ENCODE results near the gene PGLYRP2.

The PGLYRP2 gene

GRCh38 chr19:15438577-15438976 is 40.7 kb downstream of the PGLYRP2 start:
- H3K4me3 ChIP-seq (ENCODE audit: low read length), result no peak overlapping the region
- DNase-seq (ENCODE audit: low read depth), result no peak
- TF ChIP-seq CTCF (IDR thresholded peaks at IDR 0.05; ENCODE audit: insufficient read depth, low read depth, low read length, missing control alignments), result no peak

- H3K4me3 ChIP-seq (ENCODE audit: low read length), result no peak overlapping the region
- DNase-seq (ENCODE audit: low read depth), result no peak
- TF ChIP-seq CTCF (IDR thresholded peaks at IDR 0.05; ENCODE audit: insufficient read depth, low read depth, low read length, missing control alignments), result no peak
These were observed 41.2 kb downstream of the PGLYRP2 start for GRCh38 chr19:15438124-15438496.

GRCh38 chr19:15437355-15438123 is 41.8 kb downstream of the PGLYRP2 start:
- no peak for DNase-seq (ENCODE audit: low read depth)
- TF ChIP-seq CTCF (IDR thresholded peaks at IDR 0.05; ENCODE audit: insufficient read depth, low read depth, low read length, missing control alignments), result no peak
- H3K4me3 ChIP-seq (ENCODE audit: low read length), result no peak overlapping the region

GRCh38 chr19:15436826-15437110 is 42.5 kb downstream of the PGLYRP2 start:
- TF ChIP-seq CTCF (IDR thresholded peaks at IDR 0.05; ENCODE audit: insufficient read depth, low read depth, low read length, missing control alignments), result no peak

GRCh38 chr19:15436012-15436825 is 43.1 kb downstream of the PGLYRP2 start:
- H3K4me3 ChIP-seq (ENCODE audit: low read length), result no peak overlapping the region
- no peak for TF ChIP-seq CTCF (IDR thresholded peaks at IDR 0.05; ENCODE audit: insufficient read depth, low read depth, low read length, missing control alignments)
- no peak for DNase-seq (ENCODE audit: low read depth)

More at GRCh38 chr19:15436826-15437110, 42.5 kb downstream of the PGLYRP2 start:
- DNase-seq (ENCODE audit: low read depth), result no peak
- H3K4me3 ChIP-seq (ENCODE audit: low read length), result no peak overlapping the region

- H3K4me3 ChIP-seq (ENCODE audit: low read length), result peak overlapping the region; percentile 74
- no peak for TF ChIP-seq CTCF (IDR thresholded peaks at IDR 0.05; ENCODE audit: insufficient read depth, low read depth, low read length, missing control alignments)
- DNase-seq (ENCODE audit: low read depth), result no peak
These were observed 45.7 kb downstream of the PGLYRP2 start for GRCh38 chr19:15433519-15434069.

Data from epithelial cell of esophagus (primary cell).